Upper lobe of left lung (tissue), 6 donors: ENCODE results near the gene MRPL34. TPM values are rescaled to one million over a fixed set of nuclear protein-coding genes. Genes with fewer than 3 reads are reported as not detected.

Experiments used
- ATAC-seq, 2 donors: fragments of 200-7000 bp; cut with Tn5 transposase; one replicate each; pipeline ENCODE4 v1.9.1; 2022; ENCODE audit warnings: mild to moderate bottlenecking in 2 of 2, moderate library complexity in 2 of 2; ENCODE audit not compliant: low FRiP score in 2 of 2
- DNase-seq, 2 donors: peaks; one replicate each; pipeline ENCODE4 v3.0.0-alpha.2; 2019 to 2020
- H3K27ac ChIP-seq, 4 donors: fragments of 200-600 bp; sonication (generic); one replicate each; pipeline ENCODE4 v1.5.1; 2016 to 2019
- H3K27me3 ChIP-seq, 4 donors: fragments of 200-600 bp; sonication (generic); one replicate each; pipeline ENCODE4 v1.5.1; 2017 to 2019
- H3K36me3 ChIP-seq, 4 donors: fragments of 200-600 bp; sonication (generic); one replicate each; pipeline ENCODE4 v1.5.1; 2016 to 2019
- H3K4me1 ChIP-seq, 4 donors: fragments of 200-600 bp; sonication (generic); one replicate each; pipeline ENCODE4 v1.5.1; 2018 to 2019
- H3K4me3 ChIP-seq, 4 donors: fragments of 200-600 bp; sonication (generic); one replicate each; pipeline ENCODE4 v1.5.1; 2017 to 2019; ENCODE audit warnings: mild to moderate bottlenecking in 2 of 4, moderate library complexity in 1 of 4
- H3K9me3 ChIP-seq, 4 donors: fragments of 200-600 bp; sonication (generic); one replicate each; pipeline ENCODE4 v1.5.1; 2018 to 2019
- CTCF ChIP-seq, 6 experiments: fragments of 450-650 bp in 4 of 6; fragments of 200-600 bp in 2 of 6; sonication (generic) in 2 of 6; IDR thresholded peaks; one replicate each; pipeline ENCODE4 v1.5.1; 2016 to 2019; ENCODE audit warnings: antibody characterized with exemption in 6 of 6
- EP300 ChIP-seq, 4 donors: sonication (generic); formaldehyde crosslinking; IDR thresholded peaks; one replicate each; pipeline ENCODE4 v1.5.1; 2017; ENCODE audit warnings: antibody characterized with exemption in 4 of 4, control low read depth in 2 of 4
- POLR2A ChIP-seq, 4 donors: fragments of 450-650 bp; IDR thresholded peaks; one replicate each; pipeline ENCODE4 v1.5.1; 2016 to 2017; ENCODE audit warnings: antibody characterized with exemption in 4 of 4, mild to moderate bottlenecking in 2 of 4
- POLR2AphosphoS5 ChIP-seq, 2 donors: sonication (generic); formaldehyde crosslinking; IDR thresholded peaks; one replicate each; pipeline ENCODE4 v1.5.1; 2017; ENCODE audit warnings: antibody characterized with exemption in 2 of 2
- WGBS, 2 donors: methylation state at CpG; one replicate each; pipeline ENCODE4 v1.1.5; 2017 to 2018; 5-methylcytosine and 5-hydroxymethylcytosine counted together
- total RNA-seq, 6 donors: library from RNA; depleted of rRNA in 4 of 6; stranded (reverse); fragments of >200 nt in 4 of 6; gene quantifications; one replicate each; pipeline versions ENCODE4 v1.1.0 to v1.2.1, GENCODE V29; 2016 to 2021
- donor health status: DM: no; HTN: no; CAD: no; lungs with moderate emphysema.
- donor health status: DM: no; HTN: yes; CAD: no; lungs with severe emphysema.

MRPL34 gene
- 100 to 1,000 TPM in 5 of 6 donors, 10 to 100 TPM in 1; 98.3 to 176 (median 122) TPM for total RNA-seq

- Histone ChIP-seq H3K27me3 (no peaks in the 10 kb centered on the region), H3K4me3 (peak within 1 kb of the TSS; percentile 76 to 88 (median 82)), H3K27ac (peak within 1 kb of the TSS; percentile 87 to 96 (median 89)), H3K4me1 (peaks cover 40 to 76% (median 55%) of the 10 kb centered on the region in 4 donors), H3K9me3 (no peaks in the 10 kb centered on the region), H3K36me3 (peaks cover 0 to 4% (median 1%) of the 10 kb centered on the region in 4 donors)
- no peak for TF ChIP-seq EP300 (IDR thresholded peaks at IDR 0.05)
- peak; percentile 77 to 98 (median 94) for TF ChIP-seq CTCF (IDR thresholded peaks at IDR 0.05)
- TF ChIP-seq POLR2A (IDR thresholded peaks at IDR 0.05) = peak in 3 of 4 donors; percentile 46 to 77 (median 74)
- TF ChIP-seq POLR2AphosphoS5 (IDR thresholded peaks at IDR 0.05) = peak in 1 of 2 donors; percentile 92
- WGBS, 2 donors = 0 to 1% methylated on average over 4 to 33 of the region's 55 CpGs
- DNase-seq (peak; percentile 97 to 99), ATAC-seq (peak; percentile 74 to 92)
Measured at GRCh38 chr19:17305517-17306284, at the start of gene MRPL34. MRPL34 (plus strand) TSS chr19:17305872; CDS start chr19:17305893, 21 bp downstream.

- H3K27me3 ChIP-seq = no peaks in the 10 kb centered on the region
Measured at GRCh38 chr19:17256130-17256529, 49.5 kb upstream of the MRPL34 start.

GRCh38 chr19:17259118-17259780 lies 46.4 kb upstream of the MRPL34 start:
- TF ChIP-seq POLR2AphosphoS5 (IDR thresholded peaks at IDR 0.05) (no peak), CTCF (IDR thresholded peaks at IDR 0.05) (no peak), POLR2A (IDR thresholded peaks at IDR 0.05) (no peak), EP300 (IDR thresholded peaks at IDR 0.05) (no peak)
- WGBS, 2 donors = 88 to 94% methylated on average over 9 of the region's 9 CpGs

More at GRCh38 chr19:17256130-17256529, 49.5 kb upstream of the MRPL34 start:
- DNase-seq (no peak), ATAC-seq (no peak)
- no peak for TF ChIP-seq POLR2A (IDR thresholded peaks at IDR 0.05)
- no peak for TF ChIP-seq POLR2AphosphoS5 (IDR thresholded peaks at IDR 0.05)
- no peak for TF ChIP-seq EP300 (IDR thresholded peaks at IDR 0.05)
- TF ChIP-seq CTCF (IDR thresholded peaks at IDR 0.05) = no peak
- no peak overlapping the region for H3K4me3 ChIP-seq
- H3K27ac ChIP-seq = no peak overlapping the region
- H3K9me3 ChIP-seq = no peaks in the 10 kb centered on the region
- peaks cover 0 to 45% (median 15%) of the 10 kb centered on the region in 4 donors for H3K36me3 ChIP-seq
- 77 to 81% methylated on average over 3 of the region's 3 CpGs for WGBS, 2 donors
- peaks cover 0 to 11% (median 4%) of the 10 kb centered on the region in 4 donors for H3K4me1 ChIP-seq

GRCh38 chr19:17259934-17260333 lies 45.7 kb upstream of the MRPL34 start:
- no peak for ATAC-seq
- H3K4me1 ChIP-seq = peaks cover 0 to 12% (median 6%) of the 10 kb centered on the region in 4 donors
- H3K27me3 ChIP-seq = no peaks in the 10 kb centered on the region
- no peak for DNase-seq
- no peaks in the 10 kb centered on the region for H3K9me3 ChIP-seq
- no peak for TF ChIP-seq POLR2A (IDR thresholded peaks at IDR 0.05)
- TF ChIP-seq EP300 (IDR thresholded peaks at IDR 0.05) = no peak
- TF ChIP-seq CTCF (IDR thresholded peaks at IDR 0.05) = no peak
- no peak for TF ChIP-seq POLR2AphosphoS5 (IDR thresholded peaks at IDR 0.05)
- no peak overlapping the region for H3K27ac ChIP-seq
- peaks cover 0 to 21% (median 9%) of the 10 kb centered on the region in 4 donors for H3K36me3 ChIP-seq
- no peak overlapping the region for H3K4me3 ChIP-seq
- WGBS, 2 donors = 50 to 76% methylated on average over 1 of the region's 1 CpG

More at GRCh38 chr19:17259118-17259780, 46.4 kb upstream of the MRPL34 start:
- no peak overlapping the region for H3K27ac ChIP-seq
- no peaks in the 10 kb centered on the region for H3K9me3 ChIP-seq
- peaks cover 0 to 12% (median 6%) of the 10 kb centered on the region in 4 donors for H3K4me1 ChIP-seq
- H3K27me3 ChIP-seq = no peaks in the 10 kb centered on the region
- DNase-seq (no peak), ATAC-seq (no peak)
- H3K4me3 ChIP-seq = no peak overlapping the region
- peaks cover 0 to 26% (median 11%) of the 10 kb centered on the region in 4 donors for H3K36me3 ChIP-seq
